Subcutaneous adipose tissue (tissue), 4 donors: ENCODE results near the gene GPX3. TPM values are rescaled to one million over a fixed set of nuclear protein-coding genes. Genes with fewer than 3 reads are reported as not detected.

ENCODE experiments used
- CTCF ChIP-seq: fragments of 450-650 bp; IDR thresholded peaks from one replicate; pipeline ENCODE4 v1.5.1; 2016; ENCODE audit warnings: low read depth, mild to moderate bottlenecking, control low read depth, antibody characterized with exemption, moderate library complexity
- total RNA-seq, 4 donors: library from RNA; depleted of rRNA; stranded (reverse); fragments of >200 nt; gene quantifications; one replicate each; pipeline ENCODE4 v1.1.0, GENCODE V29; 2016

GPX3 gene
- total RNA-seq, 4 donors from 2014 or later: 5,163 to 10,140 (median 6,795) TPM

- TF ChIP-seq CTCF: no peak
These were observed 16.2 kb downstream of the GPX3 start for GRCh38 chr5:151036556-151036955.

- no peak for TF ChIP-seq CTCF
These were observed 17.4 kb downstream of the GPX3 start for GRCh38 chr5:151037561-151038411.

- no peak for TF ChIP-seq CTCF
These were observed 18.0 kb downstream of the GPX3 start for GRCh38 chr5:151038412-151038745.

- no peak for TF ChIP-seq CTCF
These were observed 18.4 kb downstream of the GPX3 start for GRCh38 chr5:151038801-151039238.

GRCh38 chr5:151039665-151040064 is 19.3 kb downstream of the GPX3 start:
- TF ChIP-seq CTCF: no peak

GRCh38 chr5:151040211-151040747 is 19.9 kb downstream of the GPX3 start:
- TF ChIP-seq CTCF: no peak

- no peak for TF ChIP-seq CTCF
These were observed 21.3 kb downstream of the GPX3 start for GRCh38 chr5:151041577-151042268.
